H9 (cell line): ENCODE data around the gene ABHD16A. TPM values are rescaled to one million over a fixed set of nuclear protein-coding genes. Genes with fewer than 3 reads are reported as not detected.

Experiments
- DNase-seq: peaks from one replicate; pipeline ENCODE4 v3.0.0-alpha.2; 2017
- H2AFZ ChIP-seq: one replicate; pipeline ENCODE4 v1.6.1; 2013; ENCODE audit warnings: mild to moderate bottlenecking, low read length, control low read depth, moderate library complexity
- H2AK5ac ChIP-seq: 2 replicates; pipeline ENCODE4 v1.6.1; 2013; ENCODE audit warnings: low read length, control low read depth, mixed read lengths; ENCODE audit not compliant: insufficient read length
- H2BK120ac ChIP-seq: one replicate; pipeline ENCODE4 v1.6.1; 2013; ENCODE audit warnings: low read depth, mild to moderate bottlenecking, low read length, control low read depth, inconsistent platforms; ENCODE audit not compliant: poor library complexity, severe bottlenecking
- H2BK12ac ChIP-seq: 2 replicates; pipeline ENCODE4 v1.6.1; 2013; ENCODE audit warnings: low read length, control low read depth, mixed read lengths, low read depth; ENCODE audit not compliant: insufficient read length
- H2BK15ac ChIP-seq: 2 replicates; pipeline ENCODE4 v1.6.1; 2013; ENCODE audit warnings: low read depth, low read length, control low read depth
- H2BK20ac ChIP-seq: one replicate; pipeline ENCODE4 v1.6.1; 2013; ENCODE audit warnings: low read depth, mild to moderate bottlenecking, low read length, control low read depth, inconsistent platforms; ENCODE audit not compliant: poor library complexity, severe bottlenecking
- H2BK5ac ChIP-seq: 2 replicates; pipeline ENCODE4 v1.6.1; 2013; ENCODE audit warnings: low read length, control low read depth, mixed read lengths; ENCODE audit not compliant: insufficient read length
- H3K14ac ChIP-seq: 2 replicates; pipeline ENCODE4 v1.6.1; 2013; ENCODE audit warnings: low read length, control low read depth; ENCODE audit not compliant: insufficient read depth
- H3K18ac ChIP-seq: 2 replicates; pipeline ENCODE4 v1.6.1; 2013; ENCODE audit warnings: low read depth, mild to moderate bottlenecking, mixed read lengths, low read length, control low read depth; ENCODE audit not compliant: insufficient read length
- H3K23ac ChIP-seq: 2 replicates; pipeline ENCODE4 v1.6.1; 2013; ENCODE audit warnings: low read length, control low read depth, mixed read lengths, low read depth; ENCODE audit not compliant: insufficient read length
- H3K23me2 ChIP-seq: 2 replicates; pipeline ENCODE4 v1.6.1; 2013; ENCODE audit warnings: low read depth, mild to moderate bottlenecking, mixed read lengths, low read length, control low read depth; ENCODE audit not compliant: insufficient read length, poor library complexity, severe bottlenecking
- H3K27ac ChIP-seq: 2 replicates; pipeline ENCODE4 v1.5.1; 2013; ENCODE audit warnings: low read length, control low read depth, mixed read lengths, low read depth; ENCODE audit not compliant: insufficient read length
- H3K27me3 ChIP-seq: 2 replicates; pipeline ENCODE4 v1.6.1; 2013; ENCODE audit warnings: low read length, control low read depth, inconsistent platforms; ENCODE audit not compliant: insufficient read depth
- H3K4ac ChIP-seq: 2 replicates; pipeline ENCODE4 v1.6.1; 2013; ENCODE audit warnings: low read depth, mild to moderate bottlenecking, control low read depth, inconsistent platforms, low read length, moderate library complexity
- H3K4me1 ChIP-seq: 2 replicates; pipeline ENCODE4 v1.6.1; 2013; ENCODE audit warnings: low read length, control low read depth, inconsistent platforms; ENCODE audit not compliant: insufficient read depth
- H3K4me2 ChIP-seq: 2 replicates; pipeline ENCODE4 v1.6.1; 2013; ENCODE audit warnings: low read length, control low read depth, mixed read lengths; ENCODE audit not compliant: insufficient read length, insufficient read depth
- H3K56ac ChIP-seq: 2 replicates; pipeline ENCODE4 v1.6.1; 2013; ENCODE audit warnings: low read depth, mild to moderate bottlenecking, mixed read lengths, low read length, control low read depth; ENCODE audit not compliant: insufficient read length
- H3K79me1 ChIP-seq: 2 replicates; pipeline ENCODE4 v1.6.1; 2013; ENCODE audit warnings: low read depth, mild to moderate bottlenecking, moderate library complexity, low read length, control low read depth, inconsistent platforms; ENCODE audit not compliant: insufficient read depth, poor library complexity, severe bottlenecking
- H3K79me2 ChIP-seq: 2 replicates; pipeline ENCODE4 v1.6.1; 2013; ENCODE audit warnings: low read length, control low read depth, inconsistent platforms; ENCODE audit not compliant: insufficient read depth
- H3K9ac ChIP-seq: 2 replicates; pipeline ENCODE4 v1.6.1; 2013; ENCODE audit warnings: low read length, control low read depth, mixed read lengths; ENCODE audit not compliant: insufficient read length; ENCODE audit errors: extremely low read depth
- H3K9me3 ChIP-seq: one replicate; pipeline ENCODE4 v1.6.1; 2013; ENCODE audit warnings: low read depth, low read length, inconsistent platforms; ENCODE audit not compliant: control insufficient read depth
- H3T11ph ChIP-seq: one replicate; pipeline ENCODE4 v1.6.1; 2013; ENCODE audit warnings: mild to moderate bottlenecking, low read length, control low read depth, inconsistent platforms
- H4K20me1 ChIP-seq: one replicate; pipeline ENCODE4 v1.6.1; 2013; ENCODE audit not compliant: control insufficient read depth, insufficient read length, insufficient read depth
- H4K5ac ChIP-seq: 2 replicates; pipeline ENCODE4 v1.6.1; 2013; ENCODE audit warnings: low read depth, mild to moderate bottlenecking, mixed read lengths, low read length, control low read depth; ENCODE audit not compliant: insufficient read length
- H4K8ac ChIP-seq: replicated peaks from 2 replicates; pipeline ENCODE4 v1.6.1; 2013; ENCODE audit warnings: low read length, control low read depth, mixed read lengths, low read depth; ENCODE audit not compliant: insufficient read length
- H4K91ac ChIP-seq: 2 replicates; pipeline ENCODE4 v1.6.1; 2013; ENCODE audit warnings: low read depth, mild to moderate bottlenecking, moderate library complexity, mixed read lengths, low read length, control low read depth; ENCODE audit not compliant: insufficient read length
- H3K27ac Mint-ChIP-seq, 3 experiments: 2 replicates in 2 of 3; 3 replicates in 1 of 3; pipeline ENCODE4 v1.8.0; 2020 to 2021; ENCODE audit warnings: mixed read lengths in 3 of 3, mild to moderate bottlenecking in 1 of 3, moderate library complexity in 1 of 3
- H3K27me3 Mint-ChIP-seq: 2 replicates; pipeline ENCODE4 v1.8.0; 2021; ENCODE audit warnings: low read depth, mild to moderate bottlenecking, moderate library complexity, mixed read lengths
- H3K36me3 Mint-ChIP-seq, 3 experiments: 2 replicates in 2 of 3; 3 replicates in 1 of 3; pipeline ENCODE4 v1.8.0; 2020 to 2021; ENCODE audit warnings: low read depth in 3 of 3, mixed read lengths in 3 of 3; ENCODE audit not compliant: insufficient read depth in 1 of 3
- H3K4me1 Mint-ChIP-seq, 2 experiments: 2 replicates each; pipeline ENCODE4 v1.8.0; 2020; ENCODE audit warnings: mixed read lengths in 2 of 2
- H3K4me3 Mint-ChIP-seq, 2 experiments: 2 replicates in 1 of 2; 3 replicates in 1 of 2; pipeline ENCODE4 v1.8.0; 2020 to 2021; ENCODE audit warnings: mild to moderate bottlenecking in 2 of 2, mixed read lengths in 2 of 2, moderate library complexity in 1 of 2
- H3K9me3 Mint-ChIP-seq, 2 experiments: 2 replicates in 1 of 2; 3 replicates in 1 of 2; pipeline ENCODE4 v1.8.0; 2020; ENCODE audit warnings: mild to moderate bottlenecking in 2 of 2, mixed read lengths in 2 of 2, moderate library complexity in 1 of 2
- WGBS: extraction: QIAGEN DNeasy Blood & Tissue Kit; methylation state at CpG from one replicate; pipeline ENCODE4 v1.1.7; 2013; ENCODE audit warnings: missing lambda C conversion rate, low lambda C conversion rate, mixed read lengths; ENCODE audit not compliant: insufficient read length; ENCODE audit errors: extremely low coverage; 5-methylcytosine and 5-hydroxymethylcytosine counted together
- total RNA-seq: library from RNA; stranded (reverse); gene quantifications from 2 replicates; pipeline ENCODE4 v1.2.1, GENCODE V29; 2021
- TF ChIP-seq, protein P1 (sequence below): fragments of 200-600 bp; sonication (generic); conservative IDR thresholded peaks from 3 replicates; pipeline ENCODE4 v1.8.0; 2021; ENCODE audit warnings: antibody characterized with exemption, mild to moderate bottlenecking

The ABHD16A gene
- total RNA-seq, 1 experiment from 2014 or later: 34.4 TPM

GRCh38 chr6:31677955-31678354, 25.2 kb downstream of the ABHD16A start:
- no peak overlapping the region for H2AFZ ChIP-seq
- Mint-ChIP-seq H3K36me3 (peaks cover 2 to 10% (median 5%) of the 10 kb centered on the region in 3 experiments; a peak in 6 of 7 replicates), H3K4me3 (no peak overlapping the region), H3K4me1 (peaks cover 12 to 17% of the 10 kb centered on the region in 2 experiments), H3K27ac (no peak overlapping the region), H3K27me3 (peaks cover 25% of the 10 kb centered on the region), H3K9me3 (no peaks in the 10 kb centered on the region; a peak in 2 of 5 replicates)
- no peak overlapping the region for H3K27ac ChIP-seq
- H2BK20ac ChIP-seq: no peak overlapping the region
- TF ChIP-seq, protein P1, sequence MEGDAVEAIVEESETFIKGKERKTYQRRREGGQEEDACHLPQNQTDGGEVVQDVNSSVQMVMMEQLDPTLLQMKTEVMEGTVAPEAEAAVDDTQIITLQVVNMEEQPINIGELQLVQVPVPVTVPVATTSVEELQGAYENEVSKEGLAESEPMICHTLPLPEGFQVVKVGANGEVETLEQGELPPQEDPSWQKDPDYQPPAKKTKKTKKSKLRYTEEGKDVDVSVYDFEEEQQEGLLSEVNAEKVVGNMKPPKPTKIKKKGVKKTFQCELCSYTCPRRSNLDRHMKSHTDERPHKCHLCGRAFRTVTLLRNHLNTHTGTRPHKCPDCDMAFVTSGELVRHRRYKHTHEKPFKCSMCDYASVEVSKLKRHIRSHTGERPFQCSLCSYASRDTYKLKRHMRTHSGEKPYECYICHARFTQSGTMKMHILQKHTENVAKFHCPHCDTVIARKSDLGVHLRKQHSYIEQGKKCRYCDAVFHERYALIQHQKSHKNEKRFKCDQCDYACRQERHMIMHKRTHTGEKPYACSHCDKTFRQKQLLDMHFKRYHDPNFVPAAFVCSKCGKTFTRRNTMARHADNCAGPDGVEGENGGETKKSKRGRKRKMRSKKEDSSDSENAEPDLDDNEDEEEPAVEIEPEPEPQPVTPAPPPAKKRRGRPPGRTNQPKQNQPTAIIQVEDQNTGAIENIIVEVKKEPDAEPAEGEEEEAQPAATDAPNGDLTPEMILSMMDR: no peak
- no peak overlapping the region for H3T11ph ChIP-seq
- no peaks in the 10 kb centered on the region; the same call in 1 of the 2 replicates for H3K27me3 ChIP-seq
- H3K18ac ChIP-seq: no peak overlapping the region
- no CpG with 5 or more reads among the region's 8 CpGs for WGBS
- H4K91ac ChIP-seq: no peak overlapping the region
- no peak overlapping the region for H3K4ac ChIP-seq
- H4K8ac ChIP-seq: no peak overlapping the region
- no peaks in the 10 kb centered on the region for H3K79me1 ChIP-seq
- no peaks in the 10 kb centered on the region for H3K4me1 ChIP-seq
- H2BK12ac ChIP-seq: no peak overlapping the region
- peaks cover 12% of the 10 kb centered on the region for H3K23me2 ChIP-seq
- no peaks in the 10 kb centered on the region for H3K79me2 ChIP-seq
- H3K23ac ChIP-seq: no peak overlapping the region
- no peak overlapping the region for H3K14ac ChIP-seq
- no peak overlapping the region for H2BK15ac ChIP-seq
- H3K56ac ChIP-seq: no peak overlapping the region
- no peak overlapping the region for H3K9ac ChIP-seq
- H3K4me2 ChIP-seq: no peak overlapping the region
- no peaks in the 10 kb centered on the region for H4K20me1 ChIP-seq
- H2BK120ac ChIP-seq: no peak overlapping the region
- no peaks in the 10 kb centered on the region for H3K9me3 ChIP-seq
- no peak overlapping the region for H4K5ac ChIP-seq
- H2AK5ac ChIP-seq: no peak overlapping the region
- no peak overlapping the region for H2BK5ac ChIP-seq
- DNase-seq: no peak
